Ecto neural progenitor cell (in vitro differentiated cells): Measurements from ENCODE around the gene CCDC190.
"Not testable (repeated sequence)": the region's sequence is repeated elsewhere in the genome, so short reads cannot be mapped to it uniquely, and the experiment has no call there.

Experiments used
- DNase-seq: peaks from one replicate; pipeline ENCODE4 v3.0.0-alpha.2; 2018; ENCODE audit warnings: low spot score

Gene CCDC190

DNA sequence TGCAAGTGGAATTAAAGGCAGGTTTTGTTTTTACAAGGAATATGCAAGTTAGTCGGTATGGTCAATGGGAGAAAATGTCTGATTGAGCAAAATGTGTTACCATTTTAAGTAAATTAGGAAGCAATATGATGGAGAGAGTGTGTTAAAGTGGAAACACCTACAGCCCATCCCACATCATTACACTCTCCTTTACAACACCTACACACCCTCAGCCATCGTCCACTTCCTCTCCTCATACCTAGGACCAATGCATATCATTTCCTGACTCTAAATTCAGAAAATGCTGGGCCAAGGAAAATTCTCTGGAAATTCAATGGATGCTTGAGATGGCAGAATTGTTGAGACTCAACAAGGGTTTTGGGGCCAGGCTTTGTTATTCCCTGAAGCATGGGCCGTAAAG, 16.4 kb upstream of the CCDC190 start:
- no peak for DNase-seq

DNA sequence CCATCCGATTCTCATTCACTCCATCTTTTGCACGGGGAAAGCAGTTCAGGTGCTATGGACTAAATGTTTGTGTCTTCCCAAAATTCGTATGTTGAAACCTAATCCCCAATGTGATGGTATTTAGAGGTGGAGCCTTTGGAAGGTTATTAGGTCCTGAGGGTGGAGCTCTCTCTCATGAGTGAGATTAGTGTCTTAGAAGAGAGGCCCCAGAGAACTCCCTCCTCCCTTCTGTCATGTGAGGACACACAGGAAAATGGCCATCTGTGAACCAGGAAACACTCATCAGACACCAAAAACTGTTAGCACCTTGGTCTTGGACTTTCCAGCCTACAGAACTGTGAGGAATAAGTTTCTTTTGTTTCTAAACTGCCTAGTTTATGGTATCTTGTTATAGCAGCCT, 15.8 kb upstream of the CCDC190 start:
- no peak for DNase-seq

GRCh38 chr1:162873671-162874666, 13.0 kb upstream of the CCDC190 start:
- no peak for DNase-seq

DNA sequence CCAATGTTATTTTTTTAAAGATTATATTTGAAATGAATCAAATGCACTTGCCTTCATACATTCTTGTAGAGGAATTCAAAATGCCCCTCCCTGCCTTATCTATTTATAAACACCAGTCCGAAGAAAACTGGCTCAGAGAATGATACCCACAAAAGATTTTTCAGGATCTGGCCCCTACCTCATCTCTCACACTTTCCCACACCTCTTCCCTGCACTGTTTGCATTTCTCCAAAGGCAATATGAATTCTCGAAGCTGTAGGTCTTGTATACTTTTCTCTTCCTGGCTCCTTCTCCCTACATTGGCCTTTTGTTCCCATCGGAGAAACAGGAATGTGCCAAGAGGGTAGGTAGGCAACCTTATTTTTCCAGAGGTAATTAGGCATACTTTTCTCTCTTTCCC, 12.0 kb upstream of the CCDC190 start:
- DNase-seq = no peak

- DNase-seq = not testable (repeated sequence)
Measured at GRCh38 chr1:162871417-162871816, 10.4 kb upstream of the CCDC190 start.

GRCh38 chr1:162868972-162869371, 8.0 kb upstream of the CCDC190 start:
- DNase-seq = no peak

DNA sequence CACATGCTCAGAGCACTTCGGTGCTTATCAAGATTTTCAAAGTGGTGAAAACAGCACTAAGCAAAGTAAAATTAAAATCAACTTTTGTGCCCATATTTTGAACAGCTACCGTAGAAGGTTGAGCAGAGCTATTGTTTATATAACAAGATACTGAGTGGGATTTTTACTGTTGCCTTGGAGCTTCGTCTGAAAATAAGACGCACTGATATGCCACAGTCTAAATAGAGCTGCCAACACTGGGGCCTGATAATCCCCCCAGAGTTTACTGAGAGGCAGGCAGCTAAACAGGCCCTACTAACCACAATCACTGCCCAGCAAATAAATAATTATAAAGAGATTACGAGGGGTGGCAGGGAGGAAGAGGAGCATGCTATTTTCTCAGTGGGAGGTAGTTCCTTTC, 650 bp upstream of the CCDC190 start:
- DNase-seq = no peak

GRCh38 chr1:162859191-162859590, 1.8 kb downstream of the CCDC190 start:
- no peak for DNase-seq

GRCh38 chr1:162857850-162858249, 3.1 kb downstream of the CCDC190 start:
- DNase-seq = no peak

- DNase-seq = no peak
Measured at GRCh38 chr1:162856260-162856659, 4.7 kb downstream of the CCDC190 start.

DNA sequence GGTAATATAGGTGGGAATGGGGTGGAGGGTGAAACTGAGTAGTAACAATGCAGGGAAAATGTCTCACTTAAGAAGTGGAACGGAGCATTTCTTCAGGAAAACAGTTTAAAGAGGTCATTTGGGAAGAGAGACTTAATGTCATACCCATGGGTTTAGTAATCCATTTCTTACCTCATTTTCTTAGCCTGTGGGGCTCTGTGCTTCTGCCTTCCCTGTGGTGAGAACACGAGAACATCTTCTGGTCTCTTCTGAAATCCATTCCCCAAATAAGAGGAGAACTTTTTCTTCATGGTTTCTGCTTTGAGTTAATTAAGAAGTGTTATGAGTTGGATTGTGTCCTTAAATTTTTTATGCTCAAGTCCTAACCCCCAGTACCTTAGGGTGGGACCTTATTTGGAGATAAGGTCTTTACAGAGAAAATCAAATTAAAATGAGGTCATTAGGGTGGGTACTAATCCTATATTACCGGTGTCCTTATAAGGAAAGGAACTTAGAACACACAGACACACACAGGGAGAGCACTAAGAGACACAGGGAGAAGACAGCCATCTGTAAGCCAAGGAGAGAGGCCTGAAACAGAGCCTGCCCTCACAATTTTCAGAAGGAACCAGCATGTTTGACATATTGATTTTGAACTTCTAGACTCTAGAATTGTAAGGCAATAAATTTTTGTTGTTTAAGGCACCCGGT, 5.4 kb downstream of the CCDC190 start:
- DNase-seq = no peak

DNA sequence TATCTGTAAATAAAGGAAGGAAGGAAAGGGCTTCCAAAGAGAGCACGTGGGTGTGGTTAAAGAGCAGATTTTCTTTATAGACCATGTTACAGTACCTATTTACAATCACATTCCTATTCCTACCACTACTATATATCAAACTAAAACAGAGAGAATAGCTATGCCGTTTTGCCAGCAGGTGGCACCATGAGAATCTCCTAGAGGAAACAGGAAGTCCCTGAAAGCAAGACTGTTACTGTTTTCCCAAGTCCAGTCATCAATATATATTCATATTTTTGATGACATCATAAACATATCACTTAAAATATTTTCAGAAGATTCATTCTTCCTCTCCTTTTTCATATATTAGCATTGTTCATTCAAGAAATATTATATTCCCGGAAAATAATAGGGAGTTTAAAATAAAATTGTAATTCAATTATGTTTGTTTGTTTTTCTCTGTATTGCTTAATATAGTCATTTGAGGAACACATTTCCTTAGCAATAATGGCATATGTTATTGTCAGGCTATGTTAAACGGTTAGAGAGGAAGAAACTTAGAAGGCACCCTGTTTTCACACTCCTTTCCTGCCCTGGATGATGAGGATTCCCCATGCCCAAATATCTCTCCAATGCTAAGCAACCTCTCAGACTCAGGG, 6.6 kb downstream of the CCDC190 start:
- DNase-seq = no peak

GRCh38 chr1:162851341-162851740, 9.6 kb downstream of the CCDC190 start:
- DNase-seq = no peak

DNA sequence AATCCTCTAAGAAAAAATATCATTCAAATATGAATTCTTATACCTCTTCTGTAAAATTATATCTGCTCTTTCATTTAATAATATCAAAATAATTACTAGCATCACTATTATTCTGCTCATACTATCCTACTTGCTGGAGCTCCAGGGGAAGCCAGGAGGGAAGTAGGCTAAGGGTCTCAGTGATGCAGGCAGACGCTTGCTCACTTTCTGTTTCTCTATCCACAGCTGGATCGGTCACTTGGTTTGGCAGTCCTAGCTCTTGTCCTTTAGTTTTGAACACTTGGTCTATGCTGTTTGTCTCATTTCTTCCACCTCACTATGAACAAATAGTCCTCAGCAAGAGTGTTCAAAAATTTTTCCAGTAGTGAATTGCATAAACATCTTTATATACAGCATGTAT, 11.3 kb downstream of the CCDC190 start:
- DNase-seq = no peak

DNA sequence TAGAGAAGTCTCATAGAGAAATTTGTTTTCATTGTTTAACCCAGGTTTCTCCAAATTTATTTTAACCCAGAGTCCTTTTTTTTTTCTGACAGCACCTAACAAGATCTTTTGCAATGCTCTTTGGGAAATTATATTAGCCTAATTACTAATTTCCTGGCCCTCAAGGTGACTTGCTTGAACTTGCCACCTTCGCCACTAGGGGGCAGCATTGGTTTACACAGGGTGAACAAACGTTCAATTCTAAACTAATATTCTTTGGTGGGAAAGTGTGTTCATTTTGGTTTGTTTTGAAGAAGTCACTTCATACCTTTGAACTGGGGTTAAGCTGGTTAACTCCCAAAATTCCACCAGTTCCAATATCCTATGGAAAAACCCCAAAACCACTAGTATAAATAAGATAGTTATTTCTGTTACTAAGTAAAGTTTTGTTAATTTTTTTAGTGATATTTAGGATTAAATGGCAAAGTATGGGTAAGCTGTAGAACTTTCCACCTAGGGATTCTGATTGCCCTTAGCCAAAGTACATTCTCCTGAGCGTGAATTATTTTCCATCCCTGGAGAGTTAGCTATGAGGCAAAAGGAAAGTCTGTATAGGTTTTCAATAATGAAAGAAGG, 13.0 kb downstream of the CCDC190 start:
- peak; percentile 84 for DNase-seq

GRCh38 chr1:162846256-162847212, 14.4 kb downstream of the CCDC190 start:
- no peak for DNase-seq

DNA sequence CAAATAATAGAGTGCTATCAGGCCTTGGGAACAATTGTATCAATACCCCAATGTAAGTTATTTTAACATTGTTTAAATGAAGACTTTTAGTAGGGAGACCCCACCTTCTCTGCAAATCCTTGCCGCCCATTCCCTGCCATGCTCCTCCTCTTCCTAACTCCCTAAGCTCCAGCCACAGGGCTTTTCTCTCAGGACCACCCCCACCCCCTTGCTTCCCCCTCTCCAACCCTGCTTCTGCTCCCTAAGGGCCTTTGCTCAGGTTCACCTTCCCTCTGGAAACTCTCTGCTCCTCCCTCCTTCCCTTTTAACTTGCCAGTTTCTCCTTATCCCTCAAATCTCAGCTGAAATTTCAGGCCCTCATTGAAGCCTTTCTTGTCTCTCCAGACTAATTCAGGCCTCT, 16.8 kb downstream of the CCDC190 start:
- DNase-seq = no peak

GRCh38 chr1:162840250-162840839, 20.6 kb downstream of the CCDC190 start:
- DNase-seq = no peak

DNA sequence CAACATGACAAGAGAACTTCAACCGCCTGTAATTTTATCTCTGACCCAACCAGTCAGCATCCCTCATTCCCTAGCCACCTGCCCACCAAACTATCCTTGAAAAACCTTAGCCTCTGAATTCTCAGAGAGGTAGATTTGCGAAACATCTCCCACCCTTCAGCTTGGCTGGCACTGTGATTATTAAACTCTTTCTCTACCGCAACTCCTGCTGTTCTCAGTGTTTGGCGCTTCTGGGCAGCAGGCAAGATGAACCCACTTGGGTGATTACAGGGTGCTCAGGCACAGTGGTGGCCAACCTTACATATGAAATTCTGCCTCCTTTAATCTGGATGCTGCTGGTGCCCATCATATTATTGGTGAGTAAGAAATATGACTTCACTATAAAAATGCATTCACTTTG, 22.1 kb downstream of the CCDC190 start:
- DNase-seq = no peak

DNA sequence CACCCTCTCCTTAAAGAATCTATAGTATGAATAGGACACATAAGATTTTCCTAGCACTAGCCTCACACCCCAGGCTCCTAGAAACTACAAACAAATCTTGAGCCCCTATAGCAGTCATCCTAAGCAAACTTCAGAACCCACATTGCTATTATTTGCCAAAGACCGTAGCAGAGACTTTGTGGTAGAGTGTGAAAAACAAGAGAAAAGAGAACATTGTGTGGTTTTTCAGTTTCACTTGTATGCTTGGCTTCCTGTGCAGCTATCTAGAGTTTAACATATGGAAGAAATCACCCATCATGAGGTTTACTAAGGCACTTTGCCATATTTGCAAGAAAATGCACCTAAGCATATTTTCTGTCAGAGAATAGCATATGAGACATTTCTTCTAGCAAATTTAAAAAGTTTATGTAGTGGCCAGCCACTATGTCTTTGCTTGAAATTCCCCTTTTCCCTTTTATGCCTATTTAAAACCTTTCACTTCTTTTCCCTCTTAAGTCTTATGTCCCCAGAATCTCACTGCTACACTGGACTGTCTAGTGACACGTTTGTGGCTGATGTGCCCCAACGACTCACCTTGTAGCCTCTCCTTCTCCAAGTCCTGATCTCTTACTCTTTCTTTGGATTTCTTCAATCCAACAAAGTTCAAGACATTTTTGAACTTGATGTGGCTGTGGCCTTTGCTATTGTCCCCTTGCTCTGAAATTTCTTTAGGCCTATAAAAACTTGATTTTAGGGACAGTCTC, 25.6 kb downstream of the CCDC190 start:
- no peak for DNase-seq
